ENCODE results near the gene LRRC38.

GRCh38 chr1:13487143-13487868, 26.5 kb downstream of the LRRC38 start:
- TF ChIP-seq CTCF (conservative IDR thresholded peaks at IDR 0.05 in 1 of 2, IDR thresholded peaks at IDR 0.05 in 1 of 2; ENCODE audit: extremely low read depth in 1 of 2, insufficient read depth in 1 of 2, low read depth in 1 of 2, low read length in 2 of 2) (no peak), EZH2 (IDR thresholded peaks at IDR 0.05; ENCODE audit: borderline replicate concordance, low read length) (no peak)
